Uterus (tissue), 4 donors: Measurements from ENCODE around the gene MAJIN. TPM values are rescaled to one million over a fixed set of nuclear protein-coding genes. Genes with fewer than 3 reads are reported as not detected.
"Not testable (repeated sequence)": the region's sequence is repeated elsewhere in the genome, so short reads cannot be mapped to it uniquely, and the experiment has no call there.

Experiments
- DNase-seq, 2 donors: peaks; one replicate each; pipeline ENCODE4 v3.0.0-alpha.2; 2019 to 2020
- H3K27ac ChIP-seq, 2 donors: fragments of 200-600 bp; sonication (generic); 1 replicate in 1 of 2; 2 replicates in 1 of 2; pipeline ENCODE4 v1.5.1; 2016 to 2018
- H3K27me3 ChIP-seq, 2 donors: fragments of 200-600 bp; sonication (generic); one replicate each; pipeline ENCODE4 v1.5.1; 2018 to 2019; ENCODE audit warnings: control low read depth in 1 of 2
- H3K36me3 ChIP-seq, 2 donors: fragments of 200-600 bp; sonication (generic); one replicate each; pipeline ENCODE4 v1.5.1; 2019; ENCODE audit warnings: control low read depth in 1 of 2
- H3K4me1 ChIP-seq, 2 donors: fragments of 200-600 bp; sonication (generic); one replicate each; pipeline ENCODE4 v1.5.1; 2018 to 2019; ENCODE audit warnings: control low read depth in 1 of 2
- H3K4me3 ChIP-seq, 2 donors: fragments of 200-600 bp; sonication (generic); 1 replicate in 1 of 2; 2 replicates in 1 of 2; pipeline ENCODE4 v1.5.1; 2018 to 2019; ENCODE audit warnings: mild to moderate bottlenecking in 1 of 2
- H3K9me3 ChIP-seq, 2 donors: fragments of 200-600 bp; sonication (generic); one replicate each; pipeline ENCODE4 v1.5.1; 2019; ENCODE audit warnings: control low read depth in 1 of 2
- POLR2A ChIP-seq, 2 donors: fragments of 450-650 bp; IDR thresholded peaks; one replicate each; pipeline ENCODE4 v1.6.1; 2016; ENCODE audit warnings: antibody characterized with exemption in 2 of 2, mild to moderate bottlenecking in 1 of 2, moderate library complexity in 1 of 2
- intact Hi-C: fragments of 100-400 bp; cut with DNase I; formaldehyde crosslinking; loops from one replicate; pipeline ENCODE4 v1.15.1; 2023; ENCODE audit warnings: low total_unique reads
- total RNA-seq, 4 donors: library from RNA; depleted of rRNA in 3 of 4; stranded (reverse); fragments of >200 nt in 3 of 4; gene quantifications; one replicate each; pipeline versions ENCODE4 v1.1.0 to v1.2.4, GENCODE V29; 2014 to 2023
- TF ChIP-seq, protein P1 (sequence below), 4 experiments: fragments of 200-600 bp in 2 of 4; fragments of 450-650 bp in 2 of 4; sonication (generic) in 2 of 4; IDR thresholded peaks; one replicate each; pipeline ENCODE4 v1.5.1; 2016 to 2019; ENCODE audit warnings: antibody characterized with exemption in 4 of 4, mild to moderate bottlenecking in 2 of 4, moderate library complexity in 1 of 4
- donor health status: DM: yes; HTN: yes; CAD: no.

MAJIN gene
- total RNA-seq, 4 donors from 2014 or later, result under 0.01 TPM; not detected in 3

DNA sequence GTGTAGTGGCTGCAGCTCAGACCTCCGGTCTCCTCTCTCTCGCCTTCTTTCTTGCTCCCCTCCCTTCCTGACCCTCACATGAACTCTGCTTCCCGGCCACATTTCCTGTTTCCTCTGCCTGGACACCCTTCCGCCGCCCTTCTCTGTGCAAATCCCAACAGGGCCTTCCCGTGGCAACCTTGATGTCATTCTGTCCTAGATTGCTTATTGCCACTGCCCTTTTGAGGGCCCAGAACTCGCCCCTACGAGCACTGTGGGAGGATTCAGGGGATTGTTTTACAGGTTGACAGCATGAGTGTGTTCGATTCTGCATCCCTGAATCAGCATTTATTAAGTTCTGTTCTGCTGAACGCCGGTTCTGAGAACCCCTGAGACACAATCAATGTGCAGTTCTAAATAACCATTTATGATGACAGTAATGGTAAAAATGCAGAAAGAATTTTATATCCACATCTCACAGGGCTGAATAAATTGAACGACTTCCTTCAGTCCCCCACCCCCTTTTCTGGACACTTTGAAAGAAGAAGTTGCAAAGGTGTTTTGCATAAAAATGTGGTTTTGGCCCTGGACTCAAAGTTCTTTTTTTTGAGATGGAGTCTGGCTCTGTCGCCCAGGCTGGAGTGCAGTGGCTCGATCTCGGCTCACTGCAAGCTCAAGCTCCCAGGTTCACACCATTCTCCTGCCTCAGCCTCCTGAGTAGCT is 18.5 kb upstream of the MAJIN start:
- H3K4me1 ChIP-seq, result no peaks in the 10 kb centered on the region
- intact Hi-C loops, result no loop called here
- TF ChIP-seq, protein P1, sequence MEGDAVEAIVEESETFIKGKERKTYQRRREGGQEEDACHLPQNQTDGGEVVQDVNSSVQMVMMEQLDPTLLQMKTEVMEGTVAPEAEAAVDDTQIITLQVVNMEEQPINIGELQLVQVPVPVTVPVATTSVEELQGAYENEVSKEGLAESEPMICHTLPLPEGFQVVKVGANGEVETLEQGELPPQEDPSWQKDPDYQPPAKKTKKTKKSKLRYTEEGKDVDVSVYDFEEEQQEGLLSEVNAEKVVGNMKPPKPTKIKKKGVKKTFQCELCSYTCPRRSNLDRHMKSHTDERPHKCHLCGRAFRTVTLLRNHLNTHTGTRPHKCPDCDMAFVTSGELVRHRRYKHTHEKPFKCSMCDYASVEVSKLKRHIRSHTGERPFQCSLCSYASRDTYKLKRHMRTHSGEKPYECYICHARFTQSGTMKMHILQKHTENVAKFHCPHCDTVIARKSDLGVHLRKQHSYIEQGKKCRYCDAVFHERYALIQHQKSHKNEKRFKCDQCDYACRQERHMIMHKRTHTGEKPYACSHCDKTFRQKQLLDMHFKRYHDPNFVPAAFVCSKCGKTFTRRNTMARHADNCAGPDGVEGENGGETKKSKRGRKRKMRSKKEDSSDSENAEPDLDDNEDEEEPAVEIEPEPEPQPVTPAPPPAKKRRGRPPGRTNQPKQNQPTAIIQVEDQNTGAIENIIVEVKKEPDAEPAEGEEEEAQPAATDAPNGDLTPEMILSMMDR (IDR thresholded peaks at IDR 0.05), result no peak
- TF ChIP-seq POLR2A (IDR thresholded peaks at IDR 0.05), result no peak
- H3K9me3 ChIP-seq, result no peaks in the 10 kb centered on the region
- H3K27me3 ChIP-seq, result no peaks in the 10 kb centered on the region
- no peak for DNase-seq
- peak overlapping the region; percentile 0 to 27 for H3K27ac ChIP-seq
- H3K36me3 ChIP-seq, result no peaks in the 10 kb centered on the region
- H3K4me3 ChIP-seq, result no peak overlapping the region

DNA sequence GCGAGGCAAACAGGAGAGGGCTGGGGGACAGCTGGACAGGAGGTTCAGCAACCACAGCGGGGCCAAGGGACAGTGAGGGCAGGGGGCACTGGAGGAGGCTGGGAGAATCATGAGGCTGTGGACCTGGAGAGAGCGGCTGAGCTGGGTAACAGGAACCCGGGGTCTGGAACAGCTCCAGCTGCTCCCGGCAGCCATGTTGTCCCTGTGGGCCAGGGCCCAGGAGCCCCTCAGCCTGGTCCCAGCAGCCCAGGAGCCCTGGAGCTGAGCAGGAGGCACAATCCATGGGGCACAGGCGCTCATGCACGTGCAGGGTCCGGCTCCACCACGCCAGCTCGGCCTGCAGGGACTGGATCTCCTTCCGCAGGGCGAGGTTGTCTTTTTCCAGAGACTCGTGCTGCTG is 17.5 kb upstream of the MAJIN start:
- TF ChIP-seq, protein P1 (IDR thresholded peaks at IDR 0.05), result no peak
- Histone ChIP-seq H3K27me3 (no peaks in the 10 kb centered on the region), H3K27ac (no peak overlapping the region), H3K36me3 (no peaks in the 10 kb centered on the region), H3K9me3 (no peaks in the 10 kb centered on the region), H3K4me1 (no peaks in the 10 kb centered on the region), H3K4me3 (no peak overlapping the region)
- no peak for DNase-seq
- intact Hi-C loops, result no loop called here

DNA sequence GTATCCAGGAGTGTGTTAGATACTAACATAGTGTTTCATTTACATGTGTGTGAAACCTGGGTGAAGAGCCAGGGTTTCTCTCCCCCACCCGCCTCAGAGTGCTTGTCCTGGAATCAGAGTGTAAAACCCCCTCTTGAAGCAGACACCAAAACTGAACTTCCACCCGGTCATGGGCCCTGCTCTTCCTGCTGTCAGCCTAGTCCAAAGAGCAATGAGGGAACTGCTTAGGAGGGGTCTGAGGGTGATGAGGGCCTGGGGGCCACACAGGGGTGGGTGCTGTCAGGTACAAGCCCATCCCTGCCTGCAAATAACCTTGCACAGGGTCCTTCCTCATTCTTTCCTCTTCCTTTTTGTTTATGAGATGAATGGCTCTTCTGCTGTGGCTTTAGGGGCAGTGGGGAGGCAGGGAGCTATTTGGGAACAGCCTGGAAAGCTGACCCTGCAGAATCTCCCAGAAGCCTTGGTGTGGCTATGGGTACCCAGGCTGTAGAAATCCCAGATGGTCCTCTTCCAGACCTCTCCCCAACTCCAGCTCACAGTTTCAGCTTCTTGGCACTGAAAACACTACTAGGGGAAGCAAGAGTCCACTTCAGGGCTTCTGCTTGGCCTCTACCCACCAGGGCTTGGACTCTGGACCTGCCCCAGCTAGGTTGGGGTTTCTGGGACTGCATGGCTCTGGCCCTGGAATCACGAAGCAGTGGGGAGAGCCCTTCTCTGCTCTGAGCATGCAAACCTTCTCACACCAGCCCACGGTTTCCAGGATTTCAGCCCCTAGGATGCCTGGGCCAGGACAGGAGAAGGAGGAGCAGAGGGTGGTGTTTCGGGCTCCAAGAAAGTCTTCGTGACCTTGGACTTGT is 16.3 kb upstream of the MAJIN start:
- H3K27ac ChIP-seq, result no peak overlapping the region
- no peak for TF ChIP-seq POLR2A (IDR thresholded peaks at IDR 0.05)
- TF ChIP-seq, protein P1 (IDR thresholded peaks at IDR 0.05), result no peak
- H3K36me3 ChIP-seq, result no peaks in the 10 kb centered on the region
- no peak overlapping the region for H3K4me3 ChIP-seq
- H3K27me3 ChIP-seq, result no peaks in the 10 kb centered on the region
- H3K9me3 ChIP-seq, result no peaks in the 10 kb centered on the region
- intact Hi-C loops, result no loop called here
- no peak for DNase-seq
- H3K4me1 ChIP-seq, result no peaks in the 10 kb centered on the region

GRCh38 chr11:64983339-64983738 is 11.4 kb upstream of the MAJIN start:
- intact Hi-C loops, H3K4me3 ChIP-seq, DNase-seq, H3K9me3 ChIP-seq, H3K27me3 ChIP-seq, H3K4me1 ChIP-seq, H3K27ac ChIP-seq, H3K36me3 ChIP-seq: not testable (repeated sequence)

DNA sequence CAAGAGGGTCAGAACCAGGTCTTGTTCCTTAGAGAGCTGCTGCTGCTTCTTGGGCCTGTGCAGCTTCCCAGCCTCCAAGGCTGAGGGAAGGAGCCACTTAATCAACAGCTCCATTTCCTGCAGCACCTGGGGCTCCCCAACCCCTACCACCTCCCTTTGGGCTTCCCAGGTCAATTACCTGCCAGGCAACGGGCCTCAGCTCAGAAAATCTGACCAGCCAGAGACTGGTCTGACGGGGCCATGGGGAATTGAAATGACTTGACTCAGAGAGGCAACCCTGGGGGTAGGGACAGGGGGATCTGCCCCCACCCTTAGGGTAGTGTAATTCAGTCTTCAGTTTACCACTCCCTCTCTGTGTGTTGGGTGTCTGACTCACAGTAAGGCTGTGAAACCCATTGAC is 4.7 kb upstream of the MAJIN start:
- Histone ChIP-seq H3K36me3 (no peaks in the 10 kb centered on the region), H3K4me3 (no peak overlapping the region), H3K27ac (no peak overlapping the region), H3K27me3 (peaks cover 0 to 3% of the 10 kb centered on the region in 2 donors), H3K9me3 (no peaks in the 10 kb centered on the region), H3K4me1 (peaks cover 0 to 3% of the 10 kb centered on the region in 2 donors)
- TF ChIP-seq POLR2A (IDR thresholded peaks at IDR 0.05), result no peak
- TF ChIP-seq, protein P1 (IDR thresholded peaks at IDR 0.05), result no peak
- intact Hi-C loops, result loop anchor here (1.0 kb wide), 1 partner anchor 21 kb away; no protein-coding TSS in a partner anchor
- no peak for DNase-seq
